ENCODE data around the gene ANKUB1. TPM values are rescaled to one million over a fixed set of nuclear protein-coding genes. Genes with fewer than 3 reads are reported as not detected.

ANKUB1 gene
- total RNA-seq, 1 donor from 2014 or later: not detected

- Mint-ChIP-seq H3K27me3 (ENCODE audit: insufficient read depth) (peaks cover 12% of the 10 kb centered on the region), H3K4me1 (ENCODE audit: low read depth) (no peaks in the 10 kb centered on the region), H3K27ac (no peak overlapping the region), H3K4me3 (no peak overlapping the region), H3K36me3 (ENCODE audit: low read depth) (no peaks in the 10 kb centered on the region), H3K9me3 (no peaks in the 10 kb centered on the region)
- intact Hi-C loops (cut with micrococcal nuclease): loop anchor here (1.0 to 5.0 kb wide), 4 partner anchors 202 to 279 kb away; no protein-coding TSS in a partner anchor
- DNase-seq (ENCODE audit: low spot score): no peak
Observed at GRCh38 chr3:149771652-149772271, 20.6 kb downstream of the ANKUB1 start.

- Mint-ChIP-seq H3K4me1 (ENCODE audit: low read depth) (no peaks in the 10 kb centered on the region), H3K36me3 (ENCODE audit: low read depth) (no peaks in the 10 kb centered on the region), H3K27me3 (ENCODE audit: insufficient read depth) (peaks cover 18% of the 10 kb centered on the region), H3K9me3 (no peaks in the 10 kb centered on the region), H3K4me3 (no peak overlapping the region), H3K27ac (no peak overlapping the region)
- intact Hi-C loops (cut with micrococcal nuclease): loop anchor here (5.0 kb wide), 1 partner anchor 278 kb away; no protein-coding TSS in a partner anchor
- DNase-seq (ENCODE audit: low spot score): no peak
Observed at GRCh38 chr3:149770246-149770645, 22.1 kb downstream of the ANKUB1 start.

- Mint-ChIP-seq H3K4me3 (no peak overlapping the region), H3K27me3 (ENCODE audit: insufficient read depth) (peaks cover 20% of the 10 kb centered on the region), H3K4me1 (ENCODE audit: low read depth) (no peaks in the 10 kb centered on the region), H3K36me3 (ENCODE audit: low read depth) (no peaks in the 10 kb centered on the region), H3K27ac (no peak overlapping the region), H3K9me3 (no peaks in the 10 kb centered on the region)
- intact Hi-C loops (cut with micrococcal nuclease): no loop called here
- DNase-seq (ENCODE audit: low spot score): no peak
Observed at GRCh38 chr3:149768704-149769103, 23.6 kb downstream of the ANKUB1 start.

- intact Hi-C loops (cut with micrococcal nuclease): no loop called here
- no peak for DNase-seq (ENCODE audit: low spot score)
- Mint-ChIP-seq H3K9me3 (no peaks in the 10 kb centered on the region), H3K27me3 (ENCODE audit: insufficient read depth) (peaks cover 20% of the 10 kb centered on the region), H3K4me1 (ENCODE audit: low read depth) (no peaks in the 10 kb centered on the region), H3K27ac (no peak overlapping the region), H3K4me3 (no peak overlapping the region), H3K36me3 (ENCODE audit: low read depth) (no peaks in the 10 kb centered on the region)
Observed at GRCh38 chr3:149767720-149768119, 24.6 kb downstream of the ANKUB1 start.

- H3K4me3 Mint-ChIP-seq: no peak overlapping the region
- no peak for DNase-seq (ENCODE audit: low spot score)
- H3K27ac Mint-ChIP-seq: no peak overlapping the region
- peaks cover 17% of the 10 kb centered on the region for H3K27me3 Mint-ChIP-seq (ENCODE audit: insufficient read depth)
- no peaks in the 10 kb centered on the region for H3K9me3 Mint-ChIP-seq
- no peaks in the 10 kb centered on the region for H3K4me1 Mint-ChIP-seq (ENCODE audit: low read depth)
- intact Hi-C loops (cut with micrococcal nuclease): no loop called here
- no peaks in the 10 kb centered on the region for H3K36me3 Mint-ChIP-seq (ENCODE audit: low read depth)
Observed at GRCh38 chr3:149765762-149766334, 26.5 kb downstream of the ANKUB1 start.

GRCh38 chr3:149764302-149764701 lies 28.1 kb downstream of the ANKUB1 start:
- Mint-ChIP-seq H3K27ac (no peak overlapping the region), H3K27me3 (ENCODE audit: insufficient read depth) (peaks cover 19% of the 10 kb centered on the region), H3K36me3 (ENCODE audit: low read depth) (no peaks in the 10 kb centered on the region), H3K4me3 (no peak overlapping the region), H3K9me3 (no peaks in the 10 kb centered on the region), H3K4me1 (ENCODE audit: low read depth) (no peaks in the 10 kb centered on the region)
- no peak for DNase-seq (ENCODE audit: low spot score)
- intact Hi-C loops (cut with micrococcal nuclease): no loop called here

- H3K27ac Mint-ChIP-seq: no peak overlapping the region
- intact Hi-C loops (cut with micrococcal nuclease): no loop called here
- no peak for DNase-seq (ENCODE audit: low spot score)
Observed at GRCh38 chr3:149763565-149764195, 28.7 kb downstream of the ANKUB1 start.

GRCh38 chr3:149753717-149754116 lies 38.6 kb downstream of the ANKUB1 start:
- Mint-ChIP-seq H3K36me3 (ENCODE audit: low read depth) (peaks cover 4% of the 10 kb centered on the region), H3K4me1 (ENCODE audit: low read depth) (peaks cover 14% of the 10 kb centered on the region), H3K27me3 (ENCODE audit: insufficient read depth) (peaks cover 4% of the 10 kb centered on the region), H3K27ac (no peak overlapping the region), H3K4me3 (peak overlapping the region; percentile 95), H3K9me3 (no peaks in the 10 kb centered on the region)
- DNase-seq (ENCODE audit: low spot score): no peak
- intact Hi-C loops (cut with micrococcal nuclease): loop anchor here (2.0 to 10.0 kb wide), 5 partner anchors 97 to 794 kb away; partner anchors contain the start of genes EIF2A, GYG1 and SERP1

More at GRCh38 chr3:149763565-149764195, 28.7 kb downstream of the ANKUB1 start:
- H3K36me3 Mint-ChIP-seq (ENCODE audit: low read depth): no peaks in the 10 kb centered on the region
- no peaks in the 10 kb centered on the region for H3K9me3 Mint-ChIP-seq
- peaks cover 18% of the 10 kb centered on the region for H3K27me3 Mint-ChIP-seq (ENCODE audit: insufficient read depth)
- H3K4me3 Mint-ChIP-seq: no peak overlapping the region
- no peaks in the 10 kb centered on the region for H3K4me1 Mint-ChIP-seq (ENCODE audit: low read depth)

GRCh38 chr3:149752788-149753136 lies 39.6 kb downstream of the ANKUB1 start:
- intact Hi-C loops (cut with micrococcal nuclease): loop anchor here (1.0 to 10.0 kb wide), 7 partner anchors 49 to 795 kb away; partner anchors contain the start of genes EIF2A, GYG1, RNF13 and SERP1
- H3K4me3 Mint-ChIP-seq: peak overlapping the region; percentile 95
- peaks cover 12% of the 10 kb centered on the region for H3K36me3 Mint-ChIP-seq (ENCODE audit: low read depth)
- H3K9me3 Mint-ChIP-seq: no peaks in the 10 kb centered on the region
- H3K27me3 Mint-ChIP-seq (ENCODE audit: insufficient read depth): peaks cover 4% of the 10 kb centered on the region
- H3K27ac Mint-ChIP-seq: peak overlapping the region; percentile 59
- DNase-seq (ENCODE audit: low spot score): no peak
- H3K4me1 Mint-ChIP-seq (ENCODE audit: low read depth): peaks cover 14% of the 10 kb centered on the region

- peak; percentile 65 for DNase-seq (ENCODE audit: low spot score)
- Mint-ChIP-seq H3K27ac (peak within 1 kb of the TSS; percentile 59), H3K4me3 (peak within 1 kb of the TSS; percentile 95), H3K9me3 (no peaks in the 10 kb centered on the region), H3K4me1 (ENCODE audit: low read depth) (peaks cover 14% of the 10 kb centered on the region), H3K27me3 (ENCODE audit: insufficient read depth) (peaks cover 4% of the 10 kb centered on the region), H3K36me3 (ENCODE audit: low read depth) (peaks cover 14% of the 10 kb centered on the region)
- intact Hi-C loops (cut with micrococcal nuclease): loop anchor here (1.0 to 10.0 kb wide), 7 partner anchors 49 to 795 kb away; partner anchors contain the start of genes EIF2A, GYG1, RNF13 and SERP1
Observed at GRCh38 chr3:149752051-149752787, 40.1 kb downstream of the ANKUB1 start, which contains the start of gene COMMD2. Gene COMMD2 (minus strand): TSS chr3:149752489. CDS start chr3:149752444, 45 bp downstream.

- Mint-ChIP-seq H3K4me3 (peak overlapping the region; percentile 95), H3K9me3 (no peaks in the 10 kb centered on the region), H3K27me3 (ENCODE audit: insufficient read depth) (peaks cover 2% of the 10 kb centered on the region), H3K36me3 (ENCODE audit: low read depth) (peaks cover 21% of the 10 kb centered on the region), H3K4me1 (ENCODE audit: low read depth) (peaks cover 14% of the 10 kb centered on the region), H3K27ac (no peak overlapping the region)
- no peak for DNase-seq (ENCODE audit: low spot score)
- intact Hi-C loops (cut with micrococcal nuclease): loop anchor here (5.0 to 10.0 kb wide), 3 partner anchors 433 to 796 kb away; partner anchors contain the start of genes EIF2A, GYG1 and SERP1
Observed at GRCh38 chr3:149751551-149751950, 40.8 kb downstream of the ANKUB1 start.

- intact Hi-C loops (cut with micrococcal nuclease): no loop called here
- Mint-ChIP-seq H3K36me3 (ENCODE audit: low read depth) (peaks cover 33% of the 10 kb centered on the region), H3K27me3 (ENCODE audit: insufficient read depth) (no peaks in the 10 kb centered on the region), H3K4me1 (ENCODE audit: low read depth) (no peaks in the 10 kb centered on the region), H3K9me3 (no peaks in the 10 kb centered on the region), H3K4me3 (no peak overlapping the region), H3K27ac (no peak overlapping the region)
- DNase-seq (ENCODE audit: low spot score): no peak
Observed at GRCh38 chr3:149744606-149745005, 47.7 kb downstream of the ANKUB1 start.
